C1 segment of cervical spinal cord (tissue), 14 donors: ENCODE results near the gene ZBTB46.

ENCODE experiments used
- DNase-seq, 14 donors: peaks; one replicate each; lab custom pipeline; 2025; lab: John Stamatoyannopoulos, UW

The ZBTB46 gene

GRCh38 chr20:63839620-63840019, 8.6 kb upstream of the ZBTB46 start:
- no peak for DNase-seq

GRCh38 chr20:63837479-63837878, 6.4 kb upstream of the ZBTB46 start:
- DNase-seq = no peak

- DNase-seq = peak in 1 of 14 donors; percentile 63
Measured at GRCh38 chr20:63836458-63837344, 5.6 kb upstream of the ZBTB46 start.

GRCh38 chr20:63835021-63835858, 4.2 kb upstream of the ZBTB46 start:
- peak in 11 of 14 donors; percentile 16 to 99 (median 52) for DNase-seq

GRCh38 chr20:63834491-63834880, 3.4 kb upstream of the ZBTB46 start:
- peak in 1 of 14 donors; percentile 84 for DNase-seq

GRCh38 chr20:63833776-63834490, 2.9 kb upstream of the ZBTB46 start:
- DNase-seq = no peak

GRCh38 chr20:63831993-63832686, 1.1 kb upstream of the ZBTB46 start:
- no peak for DNase-seq

- no peak for DNase-seq
Measured at GRCh38 chr20:63831646-63831992, 555 bp upstream of the ZBTB46 start.

GRCh38 chr20:63829945-63830835, 874 bp downstream of the ZBTB46 start:
- DNase-seq = peak in 1 of 14 donors; percentile 49

GRCh38 chr20:63829603-63829944, 1.5 kb downstream of the ZBTB46 start:
- no peak for DNase-seq

- DNase-seq = no peak
Measured at GRCh38 chr20:63828951-63829350, 2.1 kb downstream of the ZBTB46 start.

- no peak for DNase-seq
Measured at GRCh38 chr20:63828545-63828944, 2.5 kb downstream of the ZBTB46 start.

- no peak for DNase-seq
Measured at GRCh38 chr20:63828124-63828523, 2.9 kb downstream of the ZBTB46 start.

- DNase-seq = no peak
Measured at GRCh38 chr20:63826753-63827152, 4.3 kb downstream of the ZBTB46 start.

GRCh38 chr20:63825331-63826118, 5.5 kb downstream of the ZBTB46 start:
- DNase-seq = no peak

GRCh38 chr20:63823691-63824311, 7.3 kb downstream of the ZBTB46 start:
- DNase-seq = no peak

- peak in 8 of 14 donors; percentile 4 to 64 (median 26) for DNase-seq
Measured at GRCh38 chr20:63822276-63822696, 8.8 kb downstream of the ZBTB46 start.

GRCh38 chr20:63821811-63822210, 9.3 kb downstream of the ZBTB46 start:
- DNase-seq = no peak
